ENCODE measurements around the gene PAX6. TPM values are rescaled to one million over a fixed set of nuclear protein-coding genes. Genes with fewer than 3 reads are reported as not detected.

The PAX6 gene
- total RNA-seq (2022; extraction: Qiagen RNA extraction), result 0.92 to 1.5 TPM (median 1.3 TPM) in 5 replicates

DNA sequence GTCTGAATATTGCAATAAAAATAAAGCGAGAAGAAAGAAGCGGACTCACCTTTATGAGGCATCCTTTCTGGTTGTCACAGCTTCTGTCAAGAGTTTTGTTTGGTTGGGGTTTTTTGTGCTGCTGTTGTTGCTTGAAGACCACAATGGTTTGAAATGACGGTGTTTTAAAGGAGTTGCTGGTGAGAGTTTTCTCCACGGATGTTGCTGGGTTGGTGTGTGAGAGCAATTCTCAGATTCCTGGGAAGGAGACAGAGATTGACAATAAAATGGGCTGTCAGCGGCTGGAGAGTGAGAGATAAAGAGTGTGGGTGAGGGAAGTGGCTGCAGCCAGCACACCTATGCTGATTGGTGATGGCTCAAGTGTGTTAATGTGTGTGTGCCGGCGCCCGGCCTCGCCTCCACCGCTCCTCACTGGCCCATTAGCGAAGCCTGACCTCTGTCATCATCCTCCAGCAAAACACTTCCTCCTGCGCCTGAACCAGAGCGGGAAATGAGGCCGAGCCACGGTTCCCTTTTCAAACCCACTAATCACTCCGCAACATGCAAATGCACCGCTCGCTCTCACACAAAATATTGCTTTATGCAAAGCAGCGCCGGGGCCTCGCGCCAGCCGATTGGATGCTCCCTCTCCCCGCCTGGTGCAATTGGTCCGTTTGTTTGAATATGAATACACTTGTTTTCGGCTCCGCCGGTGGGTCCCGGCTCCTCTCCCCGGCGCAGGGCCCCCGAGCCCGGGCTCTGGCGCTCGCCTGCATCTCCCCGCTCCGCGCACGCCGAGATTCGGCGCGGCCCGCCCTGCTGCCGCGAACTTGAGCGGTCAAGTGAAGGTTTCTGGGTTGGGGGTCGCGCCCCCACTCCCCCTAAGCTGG lies at the start of gene PAX6:
Gene PAX6 (minus strand): TSS at position 544 of the 869 bp plus-strand sequence. CDS start 4,911 bp downstream, outside the sequence.

Data from A549 treated with CORT108297 at 1 μM for 4 hours (cell line).